ENCODE measurements around the gene PPIB.

- TF ChIP-seq EZH2 (IDR thresholded peaks at IDR 0.05), result no peak
- no peak for TF ChIP-seq POLR2AphosphoS5 (IDR thresholded peaks at IDR 0.05; ENCODE audit: borderline replicate concordance, low read depth, low read length)
These were observed 41.2 kb downstream of the PPIB start for GRCh38 chr15:64121614-64122013.
